ENCODE results near the gene TRPV4.

The TRPV4 gene

DNA sequence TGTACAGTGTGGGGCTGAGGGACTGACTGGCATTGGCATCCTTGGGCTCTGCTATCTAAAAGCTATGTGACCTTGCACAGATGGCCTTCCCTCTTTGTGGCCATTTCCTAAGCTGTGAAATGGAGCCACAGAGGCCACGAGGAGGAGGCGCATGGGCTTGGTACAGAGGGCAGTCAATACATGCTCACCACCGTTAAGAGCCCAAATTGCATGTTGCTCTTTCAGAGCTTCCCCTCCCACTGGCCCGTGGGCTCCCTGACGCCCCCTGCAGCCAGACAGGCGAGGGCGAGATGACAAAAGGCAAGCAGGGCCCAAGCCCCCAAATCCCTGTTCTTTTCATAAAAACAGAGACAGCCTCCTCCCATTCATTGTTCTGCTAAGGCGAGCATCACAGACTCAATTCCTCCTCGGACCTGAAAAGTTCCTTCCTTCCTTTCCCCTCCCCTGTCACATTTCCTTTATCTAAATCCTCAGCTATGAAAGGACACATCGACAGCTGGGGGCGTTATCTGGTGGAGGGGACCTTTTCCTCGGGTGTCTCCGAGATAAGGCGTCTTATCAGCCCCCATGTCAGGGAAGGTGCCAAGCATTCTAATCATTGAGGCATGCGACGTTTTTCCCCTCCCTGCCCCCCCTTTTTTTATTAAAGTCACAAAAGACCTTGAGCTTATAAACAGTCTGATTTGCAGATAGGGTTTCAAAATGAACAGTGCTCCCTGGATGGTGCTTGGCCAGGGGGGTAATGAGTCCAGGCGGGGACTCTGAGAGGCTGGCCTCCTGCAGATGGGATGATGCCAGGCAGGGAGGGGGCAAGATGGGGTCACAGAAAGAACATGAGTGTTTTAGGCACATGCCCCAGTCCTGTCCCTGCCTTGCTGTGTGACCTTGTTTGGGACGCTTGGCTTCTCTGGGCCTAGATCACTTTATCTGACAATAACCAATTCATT, 93.2 kb downstream of the TRPV4 start:
- no peak for DNase-seq (ENCODE audit: low read depth)

DNA sequence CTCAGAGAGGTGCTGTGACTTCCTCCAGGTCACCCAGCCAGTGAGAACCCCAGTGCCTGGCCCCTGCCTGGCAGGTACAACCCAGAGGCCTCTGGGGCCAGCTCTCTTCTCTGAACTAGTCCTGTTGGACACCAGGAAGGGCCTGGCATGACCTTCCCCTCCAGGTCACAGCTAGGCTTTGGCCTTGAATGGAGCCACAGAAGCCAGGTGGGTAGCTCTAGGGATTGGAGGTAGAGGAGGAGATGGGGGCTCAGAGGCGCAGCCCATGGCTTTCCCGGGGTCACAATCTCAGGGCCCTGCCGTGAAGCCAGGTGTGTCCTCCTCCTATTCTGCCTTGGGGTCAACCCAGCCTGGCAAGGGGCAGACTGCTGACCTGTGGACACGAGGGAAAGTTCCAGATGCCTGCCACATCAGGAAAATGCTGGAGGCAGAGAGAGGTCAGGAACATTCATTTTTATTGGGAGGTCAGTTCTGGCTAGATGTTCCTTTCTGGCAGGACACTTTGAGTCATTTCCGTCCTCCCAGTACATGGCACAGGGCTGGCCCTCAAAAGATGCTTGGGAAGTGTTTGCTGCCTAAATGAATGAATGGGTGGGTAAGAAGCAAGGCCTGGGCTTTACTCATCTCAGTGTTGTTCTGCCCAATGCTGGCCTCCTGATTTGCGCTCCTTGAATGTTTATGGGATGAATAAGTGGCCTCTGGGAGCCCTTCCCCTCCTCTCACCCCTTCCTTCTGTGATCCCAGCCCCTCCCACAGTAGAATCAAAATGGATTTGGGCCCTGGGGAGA, 94.1 kb downstream of the TRPV4 start:
- DNase-seq (ENCODE audit: low read depth) = no peak

DNA sequence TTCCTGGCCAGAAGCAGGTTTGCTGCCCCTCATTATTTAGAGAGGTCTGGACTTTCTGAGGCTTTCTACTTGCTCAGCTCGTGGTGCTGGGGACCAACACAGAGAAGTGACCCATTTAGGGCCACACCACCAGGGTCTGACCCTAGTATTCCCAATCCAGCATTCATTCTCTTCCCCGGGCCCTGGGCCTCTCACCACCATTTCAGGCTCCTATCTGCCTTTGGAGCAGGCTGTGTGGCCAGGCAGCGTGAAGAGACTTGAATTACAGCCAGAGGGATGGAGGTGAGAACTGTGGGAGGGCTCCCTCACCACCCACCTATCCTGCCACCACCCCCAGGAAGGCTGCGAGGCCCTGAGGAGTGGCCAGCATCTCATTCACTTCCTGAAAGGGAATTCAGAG, 95.0 kb downstream of the TRPV4 start:
- no peak for DNase-seq (ENCODE audit: low read depth)

DNA sequence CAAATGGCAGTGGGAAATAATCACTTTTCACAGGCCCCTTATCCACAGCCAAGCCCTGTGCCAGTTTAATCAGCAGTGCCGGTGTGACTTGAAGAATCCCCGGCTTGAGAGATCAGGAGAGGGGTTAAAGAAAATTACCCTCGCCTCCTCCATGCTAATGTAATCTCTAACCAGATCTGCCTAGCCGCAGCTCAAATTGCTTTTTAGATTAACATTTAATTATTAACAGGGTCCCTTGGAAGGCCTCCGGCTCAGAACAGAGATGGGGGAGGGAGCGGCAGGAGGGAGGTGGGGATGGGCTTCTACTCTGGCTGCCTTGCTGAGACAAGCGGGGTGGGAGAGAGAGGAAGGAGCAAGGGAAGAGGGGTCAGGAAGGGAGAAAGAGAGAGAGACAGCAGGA, 95.6 kb downstream of the TRPV4 start:
- no peak for DNase-seq (ENCODE audit: low read depth)

DNA sequence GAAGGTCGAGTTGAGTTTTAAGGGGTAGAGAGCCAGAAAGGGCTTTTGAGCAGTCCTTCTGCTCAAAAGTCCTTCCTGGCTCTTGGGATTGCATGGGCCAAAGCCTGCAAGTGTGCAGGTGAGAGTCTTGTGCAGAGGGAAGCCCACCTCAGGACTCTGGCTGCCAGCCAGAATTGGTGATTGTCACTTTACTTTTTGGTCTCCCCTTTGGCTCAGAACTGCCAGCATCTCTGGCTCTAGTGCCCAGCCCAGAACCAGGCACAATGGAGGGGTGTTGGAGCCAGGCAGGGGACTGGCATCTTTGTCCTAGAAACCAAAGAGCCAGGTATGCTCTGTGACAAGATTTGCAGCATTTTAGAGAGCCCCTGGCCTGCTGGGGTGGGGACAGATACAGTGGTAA, 96.1 kb downstream of the TRPV4 start:
- DNase-seq (ENCODE audit: low read depth) = no peak

DNA sequence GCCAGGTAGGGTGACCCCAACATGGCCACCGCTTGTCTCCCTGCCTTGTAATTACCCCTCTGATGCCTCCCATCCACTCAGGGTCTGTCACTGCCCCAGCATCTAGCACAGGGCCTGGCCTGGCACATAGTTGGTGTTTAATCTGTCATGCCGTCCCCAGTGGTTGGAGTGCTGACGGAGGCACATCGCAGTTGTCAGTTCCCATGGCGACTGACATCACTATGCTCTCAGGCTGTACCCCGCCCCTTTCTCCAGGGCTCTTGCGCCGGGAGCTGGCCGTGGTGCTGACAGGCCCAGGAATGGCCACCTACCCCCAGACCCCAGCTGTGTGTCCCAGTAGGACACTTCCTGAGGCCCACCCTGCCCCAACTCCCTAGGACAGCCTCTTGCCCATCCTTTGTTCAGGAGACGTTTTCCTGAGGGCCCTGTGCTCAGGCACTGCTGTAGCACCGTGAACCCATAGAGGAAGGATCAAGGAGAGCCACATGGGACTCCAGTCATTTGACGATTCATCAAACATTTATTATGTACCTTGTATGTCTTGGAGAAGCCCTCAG, 96.6 kb downstream of the TRPV4 start:
- DNase-seq (ENCODE audit: low read depth) = no peak

DNA sequence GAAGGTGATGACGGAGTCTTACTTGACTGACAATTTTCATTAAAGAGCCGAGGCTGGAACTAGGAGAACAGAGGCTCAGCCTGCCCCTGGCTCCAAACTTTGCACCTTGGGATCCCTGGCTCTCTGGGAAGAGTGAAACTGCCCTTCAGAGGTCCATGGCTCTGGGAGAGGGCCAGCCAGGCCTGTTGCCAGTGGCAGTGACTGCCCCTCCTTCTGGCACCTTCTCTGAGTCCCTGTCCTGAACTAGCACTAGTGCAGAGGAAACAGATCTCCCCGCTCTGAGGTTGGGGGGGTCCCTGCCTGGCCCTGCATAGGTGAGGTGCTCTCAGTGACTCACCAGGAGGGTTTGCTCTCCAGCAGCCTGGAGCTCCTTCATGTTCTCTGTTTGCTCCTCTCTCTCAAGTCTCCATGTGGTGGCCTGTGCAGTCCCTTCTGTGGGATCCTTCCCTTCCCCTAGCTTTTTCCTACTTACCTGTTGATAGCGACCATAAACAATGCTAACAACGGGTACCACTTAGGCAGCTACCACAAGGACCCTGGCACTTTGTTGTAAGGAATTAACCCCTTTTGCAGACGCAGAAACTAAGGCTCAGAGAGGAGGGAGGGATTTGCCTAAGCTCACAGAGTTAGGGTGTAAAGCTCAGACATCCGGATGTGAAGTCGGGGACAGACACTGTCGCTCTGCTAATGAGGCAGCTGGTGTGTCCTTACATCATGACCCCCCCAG, 97.2 kb downstream of the TRPV4 start:
- DNase-seq (ENCODE audit: low read depth) = no peak

DNA sequence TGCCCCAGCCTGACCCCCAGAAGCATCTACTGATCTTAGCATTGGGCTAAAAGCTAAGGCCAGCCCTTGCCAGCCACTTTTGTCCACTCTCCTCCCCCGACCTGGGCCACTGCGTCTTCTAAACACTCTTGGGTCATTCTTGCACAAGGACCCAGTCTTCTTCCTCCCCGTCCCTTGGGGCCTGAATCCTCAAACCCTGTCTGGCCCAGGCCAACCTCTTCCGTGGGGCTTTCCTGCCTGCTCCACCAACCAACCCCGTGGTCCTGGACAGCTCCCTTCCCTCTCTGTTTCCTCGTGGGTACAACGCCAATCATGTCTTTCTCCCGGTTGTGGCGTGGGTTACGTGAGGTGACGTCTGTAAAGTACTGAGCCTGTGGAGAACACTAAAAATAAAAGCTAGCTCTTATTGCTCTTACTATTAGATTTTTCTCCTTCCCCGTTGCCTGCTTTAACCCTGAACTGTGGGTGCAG, 98.1 kb downstream of the TRPV4 start:
- no peak for DNase-seq (ENCODE audit: low read depth)

DNA sequence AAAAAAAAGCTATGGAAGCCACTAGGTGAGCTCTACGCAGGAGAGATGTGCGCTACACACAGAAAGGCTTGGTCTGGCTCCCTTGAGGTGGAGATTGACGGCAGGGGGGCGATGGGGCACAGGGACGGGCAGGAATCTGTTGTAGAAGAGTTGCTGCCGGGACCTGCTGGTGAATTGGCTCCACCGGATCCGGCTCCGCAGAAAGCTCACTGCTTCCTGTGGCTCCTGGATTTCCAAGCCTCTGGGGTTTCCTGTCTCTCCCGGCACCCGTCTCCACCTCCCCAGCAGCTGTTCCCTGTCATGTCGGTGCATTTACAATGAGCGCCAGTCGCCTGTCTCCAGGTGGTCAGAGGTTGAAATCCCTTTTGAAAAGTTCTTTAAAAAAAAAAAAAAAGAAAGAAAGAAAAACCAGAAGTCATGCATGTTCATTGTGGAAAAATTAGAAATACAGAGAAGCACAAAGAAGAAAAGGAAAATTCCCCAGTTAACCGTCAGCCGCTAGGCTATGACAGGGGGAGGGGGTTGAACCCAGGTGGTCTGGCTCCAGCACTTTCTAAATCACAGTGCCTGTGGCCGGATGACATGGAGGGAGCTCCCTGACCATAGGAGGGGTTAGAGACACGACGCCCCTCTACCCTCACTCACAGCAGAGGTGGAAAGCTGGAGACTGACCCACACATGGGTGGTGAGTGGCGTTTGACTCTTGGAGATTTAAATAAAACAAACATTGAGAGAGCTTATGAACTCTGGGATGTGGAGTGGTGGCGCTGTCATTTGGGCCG, 98.8 kb downstream of the TRPV4 start:
- no peak for DNase-seq (ENCODE audit: low read depth)
